GM18867 (cell line): ENCODE data around the gene CCDC63.
"Not testable (repeated sequence)": the region's sequence is repeated elsewhere in the genome, so short reads cannot be mapped to it uniquely, and the experiment has no call there.

Source experiments
- ATAC-seq: cut with Tn5 transposase; IDR thresholded peaks from one replicate; pipeline ENCODE4 v1.9.1; 2021; ENCODE audit warnings: mild to moderate bottlenecking, moderate library complexity; ENCODE audit not compliant: unreplicated experiment

Gene CCDC63

DNA sequence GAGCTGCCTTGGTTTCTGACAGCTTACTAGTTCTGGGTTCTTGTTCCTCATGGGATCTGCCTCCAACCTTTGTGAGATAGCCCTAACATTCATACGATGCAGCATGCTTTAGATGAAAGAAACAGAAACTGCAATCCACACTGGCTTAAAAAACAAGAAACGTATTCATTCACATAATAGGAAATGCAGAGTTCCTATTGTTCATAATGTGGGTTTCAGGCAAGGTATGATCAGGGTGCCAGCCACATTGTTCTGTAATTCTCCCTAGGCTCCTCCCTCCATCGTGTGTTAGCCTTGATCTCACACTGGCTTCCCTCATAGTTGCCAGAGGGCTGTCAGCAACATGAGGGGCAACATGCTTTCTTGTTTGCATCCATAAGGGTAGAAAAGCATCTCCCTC, 2.7 kb upstream of the CCDC63 start:
- no peak for ATAC-seq

DNA sequence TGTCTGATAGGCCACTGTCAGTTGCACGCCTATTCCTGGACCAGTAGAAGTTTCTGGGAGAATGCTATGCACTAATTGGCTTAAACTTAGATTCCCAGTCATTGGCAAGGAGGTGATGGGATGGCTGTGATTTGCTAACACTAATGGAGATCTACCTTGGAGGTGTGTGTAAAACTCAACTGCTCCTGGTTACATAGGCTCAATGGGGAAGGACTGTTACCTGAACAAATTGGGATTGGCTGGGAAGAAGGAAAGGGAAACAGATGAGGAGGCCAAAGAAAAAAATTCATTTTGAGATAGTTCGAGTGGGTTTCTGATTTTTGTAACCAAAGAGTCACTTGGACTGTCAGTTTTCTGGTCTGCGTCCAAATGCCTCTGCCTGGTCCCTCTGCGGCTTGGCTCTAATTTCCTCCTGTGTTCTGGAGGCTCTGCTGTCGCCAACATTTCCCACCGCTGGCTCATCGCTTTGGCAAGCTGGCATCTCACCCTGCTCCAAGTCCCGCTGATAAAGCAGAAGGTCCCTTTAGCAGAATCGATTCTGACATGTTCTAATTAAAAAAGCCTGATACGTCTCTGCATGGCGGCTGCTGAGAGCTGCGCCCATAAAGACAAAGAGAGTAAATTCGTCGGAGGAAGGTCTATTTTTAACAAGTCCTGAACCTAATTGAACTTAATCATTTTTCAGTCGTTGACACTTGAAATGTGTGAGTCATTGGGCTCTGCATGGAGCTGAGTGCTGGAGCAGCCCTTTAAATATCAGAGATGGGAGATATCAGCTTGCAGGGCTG, 2.0 kb upstream of the CCDC63 start:
- no peak for ATAC-seq

DNA sequence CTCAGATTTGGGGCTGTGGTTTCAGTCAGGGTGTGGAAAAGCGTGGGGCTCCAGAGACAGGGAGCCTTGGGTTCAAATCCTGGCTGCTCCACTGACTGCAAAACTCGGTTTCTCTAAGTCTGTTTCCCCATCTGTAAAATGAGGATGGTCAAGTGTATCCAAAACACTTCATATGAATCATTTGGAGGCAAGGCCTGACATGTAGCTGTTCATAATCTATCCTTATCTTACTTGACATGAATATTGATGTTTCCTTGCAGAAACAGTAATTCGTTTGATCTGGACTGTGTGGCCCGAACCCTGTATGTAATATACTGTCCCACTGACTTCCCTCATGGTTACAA, 1.5 kb upstream of the CCDC63 start:
- no peak for ATAC-seq

DNA sequence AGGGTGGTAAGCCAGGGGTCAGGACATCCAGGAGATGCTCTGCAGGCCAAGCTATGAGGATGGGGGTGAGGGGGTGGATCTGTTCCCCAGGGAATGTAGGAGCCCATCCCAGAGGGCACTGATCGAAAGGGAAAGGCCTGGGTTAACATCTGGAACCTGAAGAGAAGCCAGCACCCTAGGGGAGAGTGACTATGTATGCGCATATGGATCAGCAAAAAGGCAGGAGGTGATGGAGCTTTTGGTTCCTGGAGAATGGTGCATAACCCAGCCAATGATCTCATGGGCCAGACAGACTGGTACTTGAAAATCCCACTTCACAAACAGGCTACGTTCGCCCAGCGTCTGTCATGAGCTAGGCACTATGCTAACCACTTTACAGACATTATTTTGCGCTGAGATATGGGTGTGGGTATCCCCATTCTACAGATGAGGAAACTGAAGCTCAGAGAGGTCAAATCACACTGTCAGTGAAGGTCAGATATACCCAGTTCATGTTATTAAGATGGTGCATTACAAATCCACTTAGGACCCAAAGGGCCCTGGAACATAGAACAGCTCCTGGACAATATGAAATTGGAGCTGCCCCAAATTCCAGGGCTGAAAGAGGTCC, 1.6 kb downstream of the CCDC63 start:
- ATAC-seq = no peak

DNA sequence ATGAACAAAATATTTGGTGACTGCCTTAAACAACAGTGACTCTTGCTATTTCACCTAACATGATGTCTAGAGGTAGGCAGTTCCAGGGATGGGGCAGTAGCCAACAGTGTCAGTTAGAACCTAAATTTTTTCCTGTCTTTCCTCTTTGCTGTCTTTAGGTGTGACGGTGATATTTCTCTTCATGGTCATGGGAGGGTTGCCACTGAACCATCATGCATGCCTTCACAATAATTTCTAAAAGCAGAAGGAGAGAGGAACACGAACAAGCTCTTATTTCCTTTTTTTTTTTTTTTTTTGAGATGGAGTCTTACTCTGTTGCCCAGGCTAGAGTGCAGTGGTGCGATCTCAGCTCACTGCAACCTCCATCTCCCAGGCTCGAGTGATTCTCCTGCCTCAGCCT, 2.4 kb downstream of the CCDC63 start:
- ATAC-seq = no peak

DNA sequence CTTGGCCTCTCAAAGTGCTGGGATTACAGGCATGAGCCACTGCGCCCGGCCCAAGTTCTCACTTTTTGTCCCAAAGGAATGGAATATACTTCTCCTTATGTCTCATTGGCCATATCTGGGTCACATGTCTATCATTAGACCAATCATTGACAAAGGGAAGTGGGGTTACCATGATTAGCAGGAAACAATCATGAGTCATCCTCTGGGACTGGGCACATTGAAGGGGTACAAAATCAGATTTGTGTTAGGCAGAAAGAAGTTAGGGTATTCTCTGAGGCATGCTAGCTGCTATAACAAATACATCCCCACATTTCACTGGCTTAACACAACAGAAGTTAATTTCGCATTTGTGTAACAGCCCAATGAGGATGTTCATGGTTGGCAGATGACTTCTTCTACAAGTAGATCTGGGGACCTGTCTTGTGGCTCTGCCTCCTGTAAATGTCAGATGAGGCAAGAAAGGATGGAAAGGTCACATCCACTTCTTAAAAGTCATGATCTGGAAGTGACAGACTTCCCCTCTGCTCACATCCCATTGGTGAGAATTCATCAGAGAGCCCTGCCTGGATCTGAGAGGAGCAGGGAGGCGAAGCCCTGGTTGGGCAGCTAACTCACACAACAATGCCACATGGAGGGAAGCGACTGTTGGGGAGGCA, 3.1 kb downstream of the CCDC63 start:
- no peak for ATAC-seq

DNA sequence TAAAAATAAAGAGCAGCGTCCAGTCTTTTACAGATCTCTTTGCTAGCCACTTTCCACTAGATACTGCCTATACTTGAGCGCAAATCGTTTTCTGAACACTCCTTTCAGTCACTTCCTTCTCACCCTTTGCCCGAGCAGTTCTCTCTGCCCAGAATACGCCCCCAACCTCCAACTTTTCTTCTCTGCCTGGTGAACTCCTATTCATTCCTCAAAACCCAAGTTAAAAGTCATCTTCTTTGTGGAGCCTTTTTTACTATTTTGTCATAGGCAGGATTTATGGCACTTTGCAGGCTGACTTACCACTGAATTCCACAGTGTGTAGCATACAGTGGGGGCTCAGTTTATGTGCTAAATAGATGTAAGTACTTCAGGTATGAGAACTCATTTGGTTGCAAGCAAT, 4.0 kb downstream of the CCDC63 start:
- no peak for ATAC-seq

DNA sequence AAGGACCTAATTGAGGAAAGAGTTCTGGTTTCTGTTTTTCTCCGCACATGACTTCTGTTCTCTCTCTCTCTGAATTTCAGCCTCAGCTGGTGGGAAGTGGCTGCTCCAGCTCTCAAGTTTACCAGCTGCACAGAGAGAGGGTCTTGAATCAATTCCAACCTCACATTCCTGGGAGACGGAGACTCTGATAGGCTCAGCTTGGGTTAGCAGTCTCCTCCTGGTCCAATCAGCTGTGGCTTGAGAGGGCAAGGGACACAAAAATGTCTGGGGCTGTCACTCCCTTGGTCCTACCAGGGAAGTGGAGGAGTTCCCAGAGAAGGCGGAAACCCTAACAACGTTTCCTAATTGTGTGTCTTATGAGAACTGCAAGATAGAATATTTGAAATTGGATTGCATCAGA, 7.0 kb downstream of the CCDC63 start:
- no peak for ATAC-seq

DNA sequence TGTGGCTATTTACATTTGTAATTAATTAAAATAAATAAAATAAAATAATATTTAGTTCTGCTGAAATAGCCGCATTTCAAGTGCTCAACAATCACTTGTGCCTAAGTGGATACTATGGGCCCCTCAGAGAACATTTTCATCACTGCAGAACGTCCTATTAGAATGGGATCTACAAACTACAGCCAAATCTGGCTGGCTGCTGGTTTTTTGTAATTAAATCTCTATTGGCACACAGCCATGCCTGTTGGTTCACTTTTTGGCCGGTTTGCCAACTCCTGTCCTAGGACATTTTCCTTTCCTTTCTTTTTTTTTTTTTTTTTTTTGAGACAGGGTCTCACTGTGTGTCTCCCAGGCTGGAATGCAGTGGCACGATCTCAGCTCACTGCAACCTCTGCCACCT, 9.8 kb downstream of the CCDC63 start:
- ATAC-seq = no peak

DNA sequence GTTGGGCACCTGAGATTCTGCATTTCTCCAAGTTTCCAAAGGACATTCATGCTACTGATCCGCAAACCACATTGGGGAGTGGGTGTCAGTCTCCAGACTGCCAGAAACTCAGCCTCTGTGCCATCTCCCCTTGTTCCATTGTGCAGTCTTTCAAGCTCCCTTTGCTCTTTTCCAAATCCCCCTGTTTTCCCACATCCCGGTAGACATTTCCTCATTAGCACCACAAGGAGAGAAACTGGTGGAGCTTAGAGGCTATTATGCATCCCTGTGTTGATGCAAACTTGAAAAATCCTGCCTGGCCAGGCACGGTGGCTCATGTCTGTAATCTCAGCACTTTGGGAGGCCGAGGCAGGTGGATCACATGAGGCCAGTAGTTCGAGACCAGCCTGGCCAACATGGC, 10.7 kb downstream of the CCDC63 start:
- ATAC-seq = no peak

DNA sequence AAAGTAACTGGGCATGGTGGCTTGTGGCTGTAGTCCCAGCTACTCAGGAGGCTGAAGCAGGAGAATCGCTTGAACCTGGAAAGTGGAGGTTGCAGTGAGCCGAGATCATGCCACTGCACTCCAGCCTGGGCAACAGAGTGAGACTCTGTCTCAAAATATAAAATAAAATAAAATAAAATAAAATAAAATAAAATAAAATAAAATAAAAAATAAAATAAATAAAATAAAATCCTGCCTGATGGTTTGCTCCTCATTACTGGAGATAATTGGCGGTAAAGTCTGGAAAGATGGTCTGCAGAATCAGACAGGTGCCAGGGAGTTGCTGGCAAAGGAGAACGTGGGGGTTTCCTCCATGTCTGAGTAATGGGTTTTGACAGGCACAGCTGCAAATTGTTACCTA, 11.2 kb downstream of the CCDC63 start:
- not testable (repeated sequence) for ATAC-seq

DNA sequence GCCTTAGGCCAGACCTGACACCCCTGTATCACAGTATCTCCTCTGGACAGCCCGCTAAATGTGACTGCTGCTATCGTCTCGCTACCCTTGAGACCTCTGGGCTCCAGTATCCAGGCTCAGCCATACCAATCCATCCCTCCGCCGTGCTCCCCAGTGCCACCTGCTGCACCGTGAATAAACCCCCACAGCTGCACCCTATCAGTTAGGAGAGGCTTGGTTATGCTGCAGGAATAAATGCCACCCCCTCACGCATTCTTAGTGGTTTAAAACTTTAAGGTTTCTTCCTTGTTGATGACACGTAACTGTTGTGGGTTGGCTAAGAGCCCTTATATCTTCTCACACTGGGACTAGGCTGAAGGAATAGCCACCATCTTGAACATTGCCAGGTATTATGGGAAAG, 12.1 kb downstream of the CCDC63 start:
- ATAC-seq = no peak

DNA sequence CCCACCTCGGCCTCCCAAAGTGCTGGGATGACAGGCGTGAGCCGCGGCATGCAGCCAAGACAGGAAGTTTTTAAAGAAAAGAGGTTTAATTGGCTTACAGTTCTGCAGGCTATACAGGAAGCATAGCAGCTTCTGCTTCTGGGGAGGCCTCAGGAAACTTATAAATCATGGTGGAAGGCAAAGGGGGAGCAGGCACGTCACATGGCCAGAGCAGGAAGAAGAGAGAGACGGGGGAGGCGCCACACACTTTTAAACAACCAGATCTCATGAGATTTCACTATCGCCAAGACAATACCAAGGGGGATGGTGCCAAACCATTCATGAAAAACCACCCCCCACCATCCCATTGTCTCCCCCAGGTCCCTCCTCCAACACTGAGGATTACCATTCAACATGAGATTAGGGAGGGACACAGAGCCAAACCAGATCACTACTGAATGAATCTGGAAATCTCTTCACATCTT, 14.1 kb downstream of the CCDC63 start:
- ATAC-seq = no peak

DNA sequence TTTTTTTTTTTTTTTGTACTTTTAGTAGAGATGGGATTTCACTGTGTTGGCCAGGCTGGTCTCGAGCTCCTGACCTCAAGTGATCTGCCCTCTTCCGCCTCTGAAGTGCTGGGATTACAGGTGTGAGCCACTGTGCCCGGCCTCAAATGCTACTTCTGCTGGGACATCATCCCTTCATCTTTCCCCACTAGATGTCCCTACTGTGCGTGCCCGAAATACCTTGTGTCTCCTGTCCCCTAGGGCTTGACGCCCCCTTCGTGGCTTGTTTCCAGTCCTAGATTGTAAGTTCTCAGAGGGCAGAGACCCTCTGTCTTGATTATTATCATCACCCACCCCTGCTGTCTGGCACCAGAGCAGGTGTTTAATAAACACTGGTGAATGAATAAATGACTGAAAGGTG, 14.9 kb downstream of the CCDC63 start:
- no peak for ATAC-seq

DNA sequence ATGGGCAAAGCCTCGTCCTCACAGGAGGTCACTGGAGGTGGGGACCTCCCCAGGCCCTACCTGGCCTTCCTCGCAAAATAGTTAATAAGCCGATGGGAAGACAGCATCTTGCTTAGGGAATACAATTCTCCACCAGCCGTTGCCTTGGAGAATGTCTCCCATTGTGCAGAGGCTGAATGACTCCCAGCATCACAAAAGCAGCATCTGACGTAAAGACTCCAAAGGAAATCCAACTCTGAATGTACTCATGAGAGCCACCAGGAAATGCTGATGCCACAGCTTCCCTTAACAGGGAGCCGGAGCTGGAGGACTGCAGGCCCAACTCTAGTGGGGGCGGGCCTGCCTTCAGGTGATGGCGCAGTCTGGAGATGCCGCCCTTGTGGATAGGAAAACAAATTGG, 15.5 kb downstream of the CCDC63 start:
- ATAC-seq = no peak

DNA sequence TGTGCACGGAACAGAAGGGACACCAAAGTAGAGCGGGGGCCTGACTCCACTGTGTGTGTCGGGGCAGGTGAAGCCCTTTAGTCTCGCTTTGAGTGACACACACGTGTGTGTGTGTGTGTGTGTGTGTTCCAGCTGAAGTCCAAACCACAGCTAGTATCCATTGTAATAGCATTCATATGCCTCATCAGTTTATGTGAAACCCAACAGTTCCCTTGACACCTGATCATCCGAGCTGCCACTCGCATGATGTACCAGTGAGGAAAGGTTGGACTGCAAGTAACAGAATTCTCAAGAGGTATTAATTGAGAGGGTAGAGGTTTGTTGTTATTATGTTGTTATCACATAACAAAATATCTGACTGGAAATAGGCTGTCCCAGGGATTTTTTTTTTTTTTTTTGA, 16.4 kb downstream of the CCDC63 start:
- no peak for ATAC-seq

DNA sequence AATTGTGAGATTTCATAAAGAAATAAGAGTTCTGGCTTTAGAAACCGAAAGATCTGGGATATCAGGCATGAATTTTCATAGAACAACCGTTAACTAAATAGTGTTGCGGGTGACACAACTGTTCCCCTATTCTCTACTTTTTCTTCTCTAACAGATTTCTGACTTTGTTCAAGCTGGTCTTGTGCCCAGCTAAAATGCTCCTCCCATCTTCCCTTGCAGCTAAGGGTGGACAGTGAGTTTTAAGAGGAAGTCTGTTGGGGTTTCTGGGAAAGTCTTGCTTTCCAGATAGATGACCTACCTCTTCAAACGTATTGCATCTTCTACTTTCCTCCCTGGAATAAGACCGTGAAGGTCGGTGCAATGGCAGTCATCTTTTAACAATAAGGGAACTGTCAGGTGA, 18.7 kb downstream of the CCDC63 start:
- no peak for ATAC-seq

DNA sequence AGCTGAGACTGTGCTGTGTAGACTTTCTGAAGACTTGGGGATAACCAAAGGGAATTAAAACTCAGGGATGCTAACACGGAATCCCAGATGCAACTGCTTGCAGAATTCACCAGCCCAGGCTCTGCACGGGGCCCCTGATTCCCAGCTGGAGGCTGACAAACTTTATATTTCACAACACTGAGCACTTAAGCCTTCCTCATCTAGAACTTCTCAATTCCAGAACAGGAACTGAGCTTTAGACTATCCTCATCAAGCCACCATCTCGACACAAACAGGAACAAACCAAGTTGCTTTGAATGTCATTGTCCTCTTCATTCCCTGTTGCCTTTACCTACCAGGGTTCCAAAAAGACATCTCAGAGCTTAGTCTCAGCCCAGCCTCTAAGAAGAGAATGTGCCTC, 22.2 kb downstream of the CCDC63 start:
- no peak for ATAC-seq

DNA sequence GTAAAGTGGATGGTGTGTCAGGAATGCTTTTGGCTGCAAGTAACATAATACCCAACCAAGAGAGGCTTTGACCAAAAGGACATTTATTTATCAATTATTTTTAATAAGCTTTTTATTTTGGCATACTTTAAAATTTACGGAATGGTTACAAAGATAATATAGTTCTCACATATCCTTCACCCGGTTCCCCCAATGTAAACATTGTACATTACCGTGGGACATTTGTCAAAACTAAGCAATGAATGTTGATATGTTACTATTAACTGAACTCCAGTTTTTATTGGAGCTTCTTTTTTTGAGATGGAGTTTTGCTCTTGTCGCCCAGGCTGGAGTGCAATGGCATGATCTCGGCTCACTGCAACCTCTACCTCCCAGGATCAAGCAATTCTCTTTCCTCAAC, 23.0 kb downstream of the CCDC63 start:
- ATAC-seq = no peak

DNA sequence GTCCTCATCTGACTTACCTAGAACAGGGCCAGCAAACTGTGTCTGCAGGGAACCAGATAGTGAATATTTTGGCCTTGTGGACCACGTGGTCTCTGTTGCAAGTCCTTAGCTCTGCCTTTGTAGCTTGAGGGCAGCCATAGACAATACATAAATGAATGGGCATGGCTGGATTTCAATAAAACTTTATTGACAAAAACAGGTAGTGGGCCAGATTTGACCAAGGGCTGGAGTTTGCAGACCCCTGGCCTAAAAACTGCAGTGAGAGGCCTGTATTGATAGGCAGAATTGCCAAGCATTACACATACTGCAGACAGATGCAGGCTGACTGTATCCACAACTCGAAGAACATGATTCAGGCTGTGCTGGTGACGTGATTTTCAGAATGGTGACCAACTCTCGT, 25.3 kb downstream of the CCDC63 start:
- ATAC-seq = no peak

DNA sequence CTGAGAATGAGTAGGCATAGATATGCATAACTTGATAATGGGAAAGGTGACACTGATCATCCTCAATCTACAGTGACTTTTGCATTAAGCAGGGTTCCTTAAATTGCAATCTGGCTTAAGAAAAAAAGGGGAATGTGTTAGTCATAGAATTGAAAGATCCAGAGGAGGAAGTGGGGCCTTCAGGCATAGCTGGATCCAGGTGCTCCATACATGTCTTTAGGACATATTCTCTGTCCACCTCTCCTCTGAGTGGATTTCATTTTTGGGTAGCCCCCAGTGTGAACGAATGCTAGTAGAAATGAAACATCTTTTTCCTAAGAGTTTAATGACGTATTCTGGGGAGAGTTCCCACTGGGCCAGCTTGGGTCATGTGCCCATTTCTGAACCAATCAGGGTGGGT, 27.6 kb downstream of the CCDC63 start:
- ATAC-seq = no peak

DNA sequence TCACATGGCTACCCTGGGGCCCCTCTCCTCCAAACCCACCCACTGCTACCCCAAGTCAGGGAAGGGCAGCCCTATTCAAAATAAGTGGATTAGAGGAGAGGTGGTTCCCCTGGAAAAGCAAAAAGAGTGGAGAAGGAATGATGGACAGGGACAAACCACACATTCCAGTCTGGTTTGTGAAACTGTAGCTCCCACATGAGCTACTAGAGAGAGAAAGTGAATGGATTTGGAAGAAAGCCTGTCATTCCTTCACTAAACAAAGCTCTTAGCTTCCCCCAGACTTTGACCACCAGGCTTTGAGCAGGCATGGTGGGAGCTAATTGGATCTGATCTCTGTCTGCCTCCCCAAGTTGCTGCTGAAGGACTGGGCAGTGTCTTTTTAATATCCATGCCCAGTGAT, 28.0 kb downstream of the CCDC63 start:
- ATAC-seq = no peak
